Liver (tissue), 9 donors: Measurements from ENCODE around the gene ITPK1. TPM values are rescaled to one million over a fixed set of nuclear protein-coding genes. Genes with fewer than 3 reads are reported as not detected.

Experiments
- DNase-seq: peaks from one replicate; pipeline ENCODE4 v3.0.0-alpha.2; 2017; ENCODE audit warnings: low spot score
- H3K27ac ChIP-seq, 2 donors: one replicate each; pipeline ENCODE4 v1.7.0; 2013; ENCODE audit warnings: inconsistent platforms in 2 of 2, low read length in 2 of 2, control low read depth in 1 of 2, low read depth in 1 of 2, mild to moderate bottlenecking in 1 of 2
- H3K27me3 ChIP-seq, 4 donors: one replicate each; pipeline versions ENCODE4 v1.6.1 to v1.7.0; 2013; ENCODE audit warnings: low read length in 3 of 4, inconsistent platforms in 1 of 4, mild to moderate bottlenecking in 1 of 4, moderate library complexity in 1 of 4; ENCODE audit not compliant: control insufficient read depth in 4 of 4, insufficient read depth in 4 of 4
- H3K36me3 ChIP-seq, 4 donors: one replicate each; pipeline versions ENCODE4 v1.6.1 to v1.7.0; 2013; ENCODE audit warnings: low read length in 3 of 4, mild to moderate bottlenecking in 3 of 4, low read depth in 1 of 4, moderate library complexity in 1 of 4; ENCODE audit not compliant: control insufficient read depth in 4 of 4, insufficient read depth in 3 of 4
- H3K4me1 ChIP-seq, 4 donors: one replicate each; pipeline versions ENCODE4 v1.6.1 to v1.7.0; 2013; ENCODE audit warnings: low read length in 3 of 4, mild to moderate bottlenecking in 3 of 4, moderate library complexity in 1 of 4; ENCODE audit not compliant: control insufficient read depth in 4 of 4, insufficient read depth in 4 of 4
- H3K4me3 ChIP-seq, 3 donors: one replicate each; pipeline versions ENCODE4 v1.6.1 to v1.7.0; 2013; ENCODE audit warnings: low read length in 3 of 3, control low read depth in 1 of 3, low read depth in 1 of 3, mild to moderate bottlenecking in 1 of 3
- H3K9ac ChIP-seq, 2 donors: one replicate each; pipeline ENCODE4 v1.7.0; 2013; ENCODE audit warnings: low read length in 2 of 2, mild to moderate bottlenecking in 2 of 2, moderate library complexity in 2 of 2, control low read depth in 1 of 2, low read depth in 1 of 2
- H3K9me3 ChIP-seq, 4 donors: one replicate each; pipeline versions ENCODE4 v1.6.1 to v1.7.0; 2013; ENCODE audit warnings: low read length in 3 of 4; ENCODE audit not compliant: control insufficient read depth in 4 of 4
- ATF3 ChIP-seq: IDR thresholded peaks from 2 replicates; pipeline ENCODE4 v1.6.1; 2016; ENCODE audit warnings: antibody characterized with exemption
- FOXA1 ChIP-seq: IDR thresholded peaks from 2 replicates; pipeline ENCODE4 v1.6.1; 2016; ENCODE audit warnings: antibody characterized with exemption
- FOXA2 ChIP-seq: IDR thresholded peaks from 2 replicates; pipeline ENCODE4 v1.6.1; 2016; ENCODE audit warnings: antibody characterized with exemption
- HNF4A ChIP-seq, 2 donors: conservative IDR thresholded peaks; 2 replicates each; pipeline ENCODE4 v1.6.1; 2016; ENCODE audit warnings: antibody characterized with exemption in 2 of 2, mild to moderate bottlenecking in 2 of 2
- JUND ChIP-seq, 2 donors: IDR thresholded peaks; 2 replicates each; pipeline ENCODE4 v1.6.1; 2016; ENCODE audit warnings: antibody characterized with exemption in 2 of 2
- MAX ChIP-seq: IDR thresholded peaks from 2 replicates; pipeline ENCODE4 v1.6.1; 2016; ENCODE audit warnings: antibody characterized with exemption
- NR2F2 ChIP-seq: IDR thresholded peaks from 2 replicates; pipeline ENCODE4 v1.6.1; 2016; ENCODE audit warnings: antibody characterized with exemption
- RAD21 ChIP-seq, 2 donors: IDR thresholded peaks; 2 replicates each; pipeline ENCODE4 v1.6.1; 2016; ENCODE audit warnings: antibody characterized with exemption in 2 of 2, mild to moderate bottlenecking in 2 of 2
- REST ChIP-seq: IDR thresholded peaks from 2 replicates; pipeline ENCODE4 v1.6.1; 2016; ENCODE audit warnings: antibody characterized with exemption, mild to moderate bottlenecking
- RXRA ChIP-seq, 2 donors: IDR thresholded peaks; 2 replicates each; pipeline ENCODE4 v1.6.1; 2017 to 2018; ENCODE audit warnings: antibody characterized with exemption in 2 of 2, mild to moderate bottlenecking in 1 of 2
- SP1 ChIP-seq: IDR thresholded peaks from 2 replicates; pipeline ENCODE4 v1.6.1; 2018; ENCODE audit warnings: antibody characterized with exemption, mild to moderate bottlenecking
- YY1 ChIP-seq: IDR thresholded peaks from 2 replicates; pipeline ENCODE4 v1.6.1; 2016; ENCODE audit warnings: antibody characterized with exemption, mild to moderate bottlenecking
- WGBS: extraction: QIAGEN DNeasy Blood & Tissue Kit; methylation state at CpG from one replicate; pipeline ENCODE4 v1.1.7; 2013; 5-methylcytosine and 5-hydroxymethylcytosine counted together
- polyA plus RNA-seq, 2 donors: library from polyadenylated mRNA; stranded (reverse) in 1 of 2; unstranded in 1 of 2; fragments of 200-250 nt in 1 of 2; fragments of >200 nt in 1 of 2; fragmentation: Nextera tagmentation in 1 of 2; extraction: Ambion mirVana in 1 of 2; gene quantifications; one replicate each; pipeline versions ENCODE4 v1.2.1 to v1.2.3, GENCODE V29; 2013 to 2015
- total RNA-seq, 2 donors: library from RNA; depleted of rRNA; stranded (reverse); fragments of >200 nt; gene quantifications; one replicate each; pipeline ENCODE4 v1.2.3, GENCODE V29; 2014
- TF ChIP-seq, protein P1 (sequence below): fragments of 150-350 bp; IDR thresholded peaks from 2 replicates; pipeline ENCODE4 v1.5.1; 2017; ENCODE audit warnings: improper control_type of control experiment, low read depth, low read length; ENCODE audit not compliant: missing input control
- donor health status: healthy.
- donor health status: healthy.
- donor health status: healthy.
- donor health status: healthy.
- donor health status: healthy.

ITPK1 gene
- total and polyA plus RNA-seq, 4 donors = 9.0 to 41.2 (median 20.4) TPM

GRCh38 chr14:93116676-93117200, 1.0 kb upstream of the ITPK1 start:
- H3K36me3 ChIP-seq = no peaks in the 10 kb centered on the region
- peaks cover 5 to 39% (median 27%) of the 10 kb centered on the region in 4 donors for H3K4me1 ChIP-seq
- no peak overlapping the region for H3K4me3 ChIP-seq
- no peaks in the 10 kb centered on the region for H3K27me3 ChIP-seq
- TF ChIP-seq FOXA2 = no peak
- TF ChIP-seq JUND (IDR thresholded peaks at IDR 0.05) = no peak
- no peak for TF ChIP-seq REST
- TF ChIP-seq SP1 = no peak
- TF ChIP-seq MAX = no peak
- no peak for TF ChIP-seq FOXA1
- TF ChIP-seq RXRA (IDR thresholded peaks at IDR 0.05) = no peak
- TF ChIP-seq ATF3 = no peak
- TF ChIP-seq HNF4A (conservative IDR thresholded peaks at IDR 0.05) = no peak
- no peak for TF ChIP-seq NR2F2
- TF ChIP-seq, protein P1, sequence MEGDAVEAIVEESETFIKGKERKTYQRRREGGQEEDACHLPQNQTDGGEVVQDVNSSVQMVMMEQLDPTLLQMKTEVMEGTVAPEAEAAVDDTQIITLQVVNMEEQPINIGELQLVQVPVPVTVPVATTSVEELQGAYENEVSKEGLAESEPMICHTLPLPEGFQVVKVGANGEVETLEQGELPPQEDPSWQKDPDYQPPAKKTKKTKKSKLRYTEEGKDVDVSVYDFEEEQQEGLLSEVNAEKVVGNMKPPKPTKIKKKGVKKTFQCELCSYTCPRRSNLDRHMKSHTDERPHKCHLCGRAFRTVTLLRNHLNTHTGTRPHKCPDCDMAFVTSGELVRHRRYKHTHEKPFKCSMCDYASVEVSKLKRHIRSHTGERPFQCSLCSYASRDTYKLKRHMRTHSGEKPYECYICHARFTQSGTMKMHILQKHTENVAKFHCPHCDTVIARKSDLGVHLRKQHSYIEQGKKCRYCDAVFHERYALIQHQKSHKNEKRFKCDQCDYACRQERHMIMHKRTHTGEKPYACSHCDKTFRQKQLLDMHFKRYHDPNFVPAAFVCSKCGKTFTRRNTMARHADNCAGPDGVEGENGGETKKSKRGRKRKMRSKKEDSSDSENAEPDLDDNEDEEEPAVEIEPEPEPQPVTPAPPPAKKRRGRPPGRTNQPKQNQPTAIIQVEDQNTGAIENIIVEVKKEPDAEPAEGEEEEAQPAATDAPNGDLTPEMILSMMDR = no peak
- no peak for DNase-seq
- peak overlapping the region; percentile 81 to 86 for H3K27ac ChIP-seq
- no peaks in the 10 kb centered on the region for H3K9me3 ChIP-seq
- peak overlapping the region in 1 of 2 donors; percentile 75 for H3K9ac ChIP-seq
- WGBS = 92% methylated on average over 11 of the region's 11 CpGs

DNA sequence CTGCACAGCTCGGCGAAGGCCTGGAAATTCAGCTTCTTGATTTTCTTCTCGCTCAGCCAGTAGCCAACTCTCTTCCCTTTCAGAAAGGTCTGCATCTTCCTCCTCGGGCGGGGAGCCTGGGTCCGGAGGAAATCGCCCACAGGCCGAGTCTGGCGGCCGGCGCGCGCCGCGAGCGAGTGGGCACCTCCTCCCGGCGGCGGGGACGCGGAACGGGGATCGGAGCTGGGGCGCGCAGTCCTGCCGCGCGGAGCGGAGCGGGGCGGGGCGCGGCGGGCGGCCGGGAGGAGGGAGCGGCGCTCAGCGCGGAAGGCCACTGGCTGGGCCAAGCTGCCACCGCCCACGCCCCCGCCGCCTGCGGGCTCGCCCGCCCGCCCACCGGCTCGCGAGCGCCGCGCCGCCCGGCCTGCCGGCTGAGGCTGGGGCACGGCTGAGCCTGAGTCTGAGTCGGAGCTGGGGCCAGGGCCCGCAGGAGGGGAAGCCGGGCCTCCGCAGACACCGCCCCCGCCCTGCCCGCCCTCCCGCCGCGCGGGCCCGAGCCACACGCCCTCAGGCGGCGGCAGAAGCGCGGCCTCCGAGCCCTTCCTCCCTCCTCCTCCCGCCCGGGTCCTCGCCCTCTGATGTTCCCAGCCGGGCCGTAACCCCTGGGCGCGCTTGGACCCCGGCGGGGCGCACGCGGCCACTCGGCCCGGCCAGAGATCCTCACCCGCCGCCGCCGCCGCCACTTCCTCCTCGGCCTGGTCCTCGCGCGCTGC, 480 bp downstream of the ITPK1 start:
- Histone ChIP-seq H3K9me3 (no peaks in the 10 kb centered on the region), H3K4me1 (peaks cover 5 to 42% (median 26%) of the 10 kb centered on the region in 4 donors)
- under 1% methylated on average over 99 of the region's 99 CpGs for WGBS

More for the DNA sequence above, 480 bp downstream of the ITPK1 start:
- H3K36me3 ChIP-seq = no peaks in the 10 kb centered on the region
- peak; percentile 85 for DNase-seq
- peak overlapping the region in 1 of 2 donors; percentile 82 for H3K9ac ChIP-seq
- H3K27ac ChIP-seq = peak overlapping the region; percentile 74 to 91
- TF ChIP-seq, protein P1 = peak; percentile 18
- TF ChIP-seq RXRA (IDR thresholded peaks at IDR 0.05) (no peak), HNF4A (conservative IDR thresholded peaks at IDR 0.05) (no peak), RAD21 (IDR thresholded peaks at IDR 0.05) (no peak), YY1 (no peak), JUND (IDR thresholded peaks at IDR 0.05) (no peak), ATF3 (no peak), SP1 (no peak)
- H3K4me3 ChIP-seq = peak overlapping the region; percentile 71 to 76 (median 72)
- no peaks in the 10 kb centered on the region for H3K27me3 ChIP-seq
